ENCODE data around the gene SLC39A7.

GRCh38 chr6:33197431-33198048, 3.1 kb upstream of the SLC39A7 start:
- TF ChIP-seq CTCF (conservative IDR thresholded peaks at IDR 0.05; ENCODE audit: low read depth, low read length) (peak; percentile 82), EZH2 (IDR thresholded peaks at IDR 0.05; ENCODE audit: borderline replicate concordance, low read depth, low read length, poor library complexity, severe bottlenecking) (no peak)
